Muscle of arm (tissue), 14 donors: ENCODE data around the gene CST2. TPM values are rescaled to one million over a fixed set of nuclear protein-coding genes. Genes with fewer than 3 reads are reported as not detected.
"Not testable (repeated sequence)": the region's sequence is repeated elsewhere in the genome, so short reads cannot be mapped to it uniquely, and the experiment has no call there.

Experiments
- DNase-seq: peaks from one replicate; pipeline ENCODE4 v3.0.0-alpha.2; 2013
- long read RNA-seq, 11 donors: transcript quantifications; one replicate each; lab custom pipeline, GENCODE V29; 2026
- polyA plus RNA-seq, 12 donors: library from polyadenylated mRNA; unstranded; fragments of 120-200 nt; gene quantifications; one replicate each; pipeline ENCODE4 v1.2.1, GENCODE V29; 2013; ENCODE audit not compliant: insufficient read length in 12 of 12

The CST2 gene, protein sequence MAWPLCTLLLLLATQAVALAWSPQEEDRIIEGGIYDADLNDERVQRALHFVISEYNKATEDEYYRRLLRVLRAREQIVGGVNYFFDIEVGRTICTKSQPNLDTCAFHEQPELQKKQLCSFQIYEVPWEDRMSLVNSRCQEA
- polyA plus RNA-seq, result not detected
- long read RNA-seq, donor 1, result 0 reads
- long read RNA-seq, donor 2, result 0 reads
- long read RNA-seq, donor 3, result 0 reads
- long read RNA-seq, donor 4, result 0 reads
- long read RNA-seq, donor 5, result 0 reads
- long read RNA-seq, donor 6, result 0 reads
- long read RNA-seq, donor 7, result 0 reads
- long read RNA-seq, donor 8, result 0 reads
- long read RNA-seq, donor 9, result 0 reads
- long read RNA-seq, donor 10, result 0 reads
- long read RNA-seq, donor 11, result 0 reads

DNA sequence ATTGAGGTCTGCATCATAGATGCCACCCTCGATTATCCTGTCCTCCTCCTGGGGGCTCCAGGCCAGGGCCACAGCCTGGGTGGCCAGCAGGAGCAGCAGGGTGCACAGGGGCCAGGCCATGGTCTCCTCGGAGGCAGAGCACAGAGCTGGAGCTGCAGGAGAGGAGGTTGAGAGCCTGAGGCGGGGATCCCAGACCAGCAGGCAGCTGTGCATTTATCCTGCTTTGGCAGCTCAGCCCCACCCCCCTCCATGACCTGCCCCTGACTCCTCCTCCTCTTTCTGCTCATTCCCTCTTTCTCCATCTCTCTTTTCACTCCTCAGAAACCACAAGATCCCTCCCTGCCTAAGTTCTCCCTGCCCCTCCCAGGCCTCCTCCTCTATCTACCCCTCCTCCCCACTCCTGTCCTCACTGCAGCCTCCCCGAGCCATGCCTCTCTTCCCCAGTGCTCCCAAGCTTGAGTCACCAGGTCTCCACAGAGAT, at the start of gene CST2:
CST2 (minus strand) TSS at position 189 of the 481 bp plus-strand sequence; CDS start at position 120, 69 bp downstream.
- no peak for DNase-seq

- no peak for DNase-seq
Observed at GRCh38 chr20:23875606-23876237, 49.2 kb upstream of the CST2 start.

GRCh38 chr20:23874747-23875146, 48.2 kb upstream of the CST2 start:
- DNase-seq, result peak; percentile 6

GRCh38 chr20:23873370-23874015, 47.0 kb upstream of the CST2 start:
- no peak for DNase-seq

DNA sequence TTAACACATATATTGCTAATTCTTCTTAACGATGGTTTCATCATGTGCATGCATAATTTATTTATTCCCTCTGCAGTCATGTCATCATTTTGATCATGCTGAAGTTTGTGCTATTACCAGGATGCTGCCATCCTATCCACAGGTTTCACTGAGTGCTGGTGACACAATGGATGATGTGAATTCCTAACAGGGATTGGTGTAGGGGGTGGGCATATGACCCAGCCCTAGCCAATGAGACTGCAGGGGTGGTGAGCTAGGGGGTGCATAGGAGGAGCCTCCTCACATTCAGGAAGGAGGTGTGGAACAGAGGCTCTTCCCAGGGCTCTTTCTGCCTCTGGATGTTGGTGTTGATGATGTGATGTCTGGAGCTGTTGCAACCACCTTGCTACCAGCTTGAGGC, 45.5 kb upstream of the CST2 start:
- DNase-seq, result no peak

GRCh38 chr20:23870461-23870860, 43.9 kb upstream of the CST2 start:
- DNase-seq, result no peak

GRCh38 chr20:23869520-23869919, 43.0 kb upstream of the CST2 start:
- DNase-seq, result no peak

- DNase-seq, result no peak
Observed at GRCh38 chr20:23868321-23868720, 41.8 kb upstream of the CST2 start.

DNA sequence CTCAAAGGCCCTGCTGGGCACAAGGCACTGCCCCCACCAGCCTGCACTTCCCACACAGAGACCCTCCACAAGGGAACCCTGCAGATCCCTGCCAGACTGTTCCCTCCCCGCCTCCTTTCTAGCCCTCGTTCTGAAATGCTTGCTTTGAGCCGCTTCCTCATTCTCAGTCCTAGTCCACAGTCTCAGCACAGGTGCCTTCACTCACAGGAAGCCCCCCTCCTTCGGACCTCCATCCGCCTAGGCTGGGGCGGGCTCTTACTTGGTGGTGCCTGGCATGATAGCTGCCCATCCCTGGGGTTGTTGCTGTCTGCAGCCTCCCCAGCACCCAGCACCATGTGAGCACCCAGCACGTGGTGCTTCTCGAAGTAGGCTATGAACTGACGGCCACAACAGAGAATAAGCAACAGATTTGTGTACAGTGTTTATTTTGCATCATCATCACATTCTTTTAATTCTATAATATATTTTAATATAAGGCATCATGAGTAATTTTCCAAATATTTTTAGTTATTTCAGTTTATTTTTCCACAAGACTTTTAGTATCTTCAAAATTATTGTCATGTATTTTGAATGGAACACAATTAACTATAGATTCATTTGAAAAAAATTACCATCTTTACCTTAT, 40.7 kb upstream of the CST2 start:
- DNase-seq, result no peak

DNA sequence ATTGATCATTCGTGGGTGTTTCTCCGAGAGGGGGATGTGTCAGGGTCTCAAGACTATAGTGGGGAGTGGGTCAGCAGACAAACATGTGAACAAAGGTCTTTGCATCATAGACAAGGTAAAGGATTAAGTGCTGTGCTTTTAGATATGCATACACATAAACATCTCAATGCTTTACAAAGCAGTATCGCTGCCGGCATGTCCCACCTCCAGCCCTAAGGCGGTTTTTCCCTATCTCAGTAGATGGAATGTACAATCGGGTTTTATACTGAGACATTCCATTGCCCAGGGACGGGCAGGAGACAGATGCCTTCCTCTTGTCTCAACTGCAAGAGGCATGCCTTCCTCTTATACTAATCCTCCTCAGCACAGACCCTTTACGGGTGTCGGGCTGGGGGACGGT, 34.2 kb upstream of the CST2 start:
- DNase-seq, result not testable (repeated sequence)

GRCh38 chr20:23857962-23858595, 31.6 kb upstream of the CST2 start:
- DNase-seq, result no peak

DNA sequence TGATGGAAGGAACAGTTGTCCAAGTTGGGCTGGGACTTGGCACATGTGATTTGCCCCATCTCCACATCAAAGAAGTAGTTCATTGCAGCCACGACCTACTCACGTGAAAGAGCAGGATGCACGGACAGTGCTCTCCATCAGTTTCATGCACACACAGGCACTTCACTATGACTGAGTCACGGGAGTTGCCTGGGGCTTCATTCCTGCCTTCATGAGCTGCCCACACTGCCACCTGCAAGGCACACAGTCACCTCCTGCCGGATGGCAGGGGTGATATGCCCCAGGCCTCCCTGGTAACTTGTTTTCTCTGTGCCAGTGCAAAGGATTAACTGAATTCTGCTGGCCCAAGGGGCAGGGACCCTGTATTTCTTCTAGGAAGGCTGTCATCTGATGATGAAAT, 30.2 kb upstream of the CST2 start:
- DNase-seq, result no peak

- DNase-seq, result no peak
Observed at GRCh38 chr20:23856226-23856625, 29.7 kb upstream of the CST2 start.

- DNase-seq, result no peak
Observed at GRCh38 chr20:23841693-23842092, 15.2 kb upstream of the CST2 start.

DNA sequence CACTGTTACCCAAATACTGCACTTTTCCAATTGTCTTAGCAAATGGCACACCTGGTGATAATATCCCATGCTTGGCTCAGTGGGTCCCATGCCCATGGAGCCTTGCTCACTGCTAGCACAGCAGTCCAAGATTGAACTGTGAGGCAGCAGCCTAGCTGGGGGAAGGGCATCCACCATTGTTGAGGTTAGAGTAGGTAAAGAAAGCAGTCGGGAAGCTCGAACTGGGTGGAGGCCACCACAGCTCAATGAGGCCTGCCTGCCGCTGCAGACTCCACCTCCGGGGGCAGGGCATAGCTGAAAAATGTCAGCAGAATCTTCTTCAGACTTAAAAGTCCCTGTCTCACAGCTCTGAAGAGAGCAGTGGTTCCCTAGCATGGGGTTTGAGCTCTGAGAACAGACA, 9.2 kb upstream of the CST2 start:
- DNase-seq, result no peak

DNA sequence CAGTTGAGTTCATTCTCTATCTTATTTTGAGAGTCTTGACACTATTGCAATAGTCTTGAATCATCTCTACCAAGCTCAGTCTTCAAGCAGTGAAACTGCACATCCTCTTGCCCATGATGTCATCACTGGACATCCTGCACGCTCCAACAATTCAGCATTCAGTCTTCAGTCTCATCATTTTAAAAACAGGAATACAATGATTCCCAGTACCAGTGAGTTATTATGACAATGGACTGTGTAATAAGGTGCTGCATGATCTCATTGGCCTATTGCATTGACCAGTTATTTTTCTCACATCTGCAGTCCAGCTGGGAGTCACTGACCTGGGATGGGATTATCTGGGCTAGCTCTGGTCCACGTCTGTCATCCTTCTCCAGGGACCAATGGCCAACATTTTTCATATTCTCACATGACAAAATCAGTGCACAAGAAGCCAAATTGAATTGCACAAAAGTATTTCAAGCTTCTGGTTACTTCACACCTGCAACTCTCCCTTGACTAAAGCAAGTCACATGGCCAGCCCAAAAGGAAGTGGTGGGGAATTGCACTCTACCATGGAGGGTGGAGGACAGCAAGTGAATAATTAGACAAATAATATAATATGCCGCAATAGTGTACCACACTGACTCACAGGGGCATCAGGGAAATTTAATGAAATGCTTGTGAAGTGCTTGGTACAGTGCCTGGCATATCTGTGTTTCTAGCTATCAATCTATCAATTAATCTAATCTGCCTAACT, 6.4 kb upstream of the CST2 start:
- DNase-seq, result no peak

- not testable (repeated sequence) for DNase-seq
Observed at GRCh38 chr20:23831961-23832360, 5.4 kb upstream of the CST2 start.

DNA sequence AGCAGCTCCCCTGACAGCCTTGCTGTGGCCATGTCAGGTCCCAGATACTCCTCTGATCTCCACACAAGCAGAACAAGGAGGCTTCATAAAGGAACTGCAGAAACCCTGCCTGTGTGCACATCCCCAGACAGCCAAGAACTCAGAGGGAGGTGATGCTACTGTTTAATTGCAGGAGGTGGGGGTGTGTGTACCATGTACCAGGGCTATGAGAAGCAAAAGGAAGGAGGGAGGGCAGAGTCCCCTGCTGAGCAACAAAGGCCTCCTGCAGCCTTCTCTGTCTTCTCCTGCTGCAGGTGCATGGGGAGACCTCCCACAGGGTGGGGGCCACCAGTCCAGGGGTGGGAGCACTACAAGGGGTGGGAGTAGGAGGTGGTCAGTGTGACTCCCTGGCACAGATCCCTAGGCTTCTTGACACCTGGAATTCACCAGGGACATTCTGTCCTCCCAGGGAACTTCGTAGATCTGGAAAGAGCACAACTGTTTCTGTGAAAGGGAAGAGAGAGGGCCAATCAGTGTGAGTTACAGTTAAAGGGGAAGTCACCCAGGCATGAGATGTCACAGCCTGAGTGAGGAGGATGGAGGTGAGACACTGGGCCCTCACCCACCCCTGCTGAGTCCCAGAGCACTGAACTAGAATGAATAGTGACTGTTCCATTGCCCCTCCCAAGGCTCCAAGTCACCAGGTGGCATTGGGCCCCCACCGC, 2.8 kb downstream of the CST2 start:
- no peak for DNase-seq

DNA sequence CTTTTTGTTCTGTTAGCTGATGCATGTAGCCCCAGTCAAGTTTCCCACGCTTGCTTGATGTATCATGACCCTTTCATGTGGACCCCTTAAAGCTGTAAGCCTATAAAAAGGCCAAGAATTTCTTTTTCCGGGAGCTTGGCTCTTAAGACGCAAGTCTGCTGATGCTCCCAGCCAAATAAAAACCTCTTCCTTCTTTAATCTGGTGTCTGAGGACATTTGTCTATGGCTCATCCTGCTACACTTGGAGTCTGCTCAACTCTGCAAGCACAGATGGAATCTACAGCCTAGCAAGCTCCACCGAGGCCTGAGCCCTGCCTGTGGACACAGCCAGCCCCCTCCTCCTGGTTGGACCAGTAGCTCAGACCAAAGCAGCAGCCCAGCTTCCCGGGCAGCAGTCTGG, 3.4 kb downstream of the CST2 start:
- peak; percentile 54 for DNase-seq

DNA sequence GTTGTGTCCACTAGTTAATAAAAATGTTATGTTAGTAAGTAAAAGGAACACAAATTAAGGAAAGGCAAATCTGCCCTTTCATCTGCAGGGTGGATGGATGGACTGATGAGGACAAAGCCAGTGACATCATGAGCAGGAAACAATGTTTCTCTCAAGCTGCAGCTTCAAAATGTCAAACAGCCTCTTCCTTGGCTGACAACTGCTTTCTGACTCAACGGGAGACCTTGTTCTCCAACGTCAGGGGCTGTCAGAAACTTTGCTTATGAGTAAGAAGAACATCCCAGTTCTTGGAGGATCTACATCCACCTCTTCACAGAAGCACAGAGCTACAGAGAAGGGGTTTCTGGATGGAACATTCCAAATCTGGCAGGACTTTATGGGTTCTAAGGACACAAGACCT, 6.0 kb downstream of the CST2 start:
- no peak for DNase-seq
